SU-DHL-6 (cell line): ENCODE measurements around the gene TFAP2D.

ENCODE experiments used
- EZH2phosphoT487 ChIP-seq: fragments of 200-600 bp; sonication (generic), shearing (Covaris generic); conservative IDR thresholded peaks from 2 replicates; pipeline ENCODE4 v1.6.1; 2018; ENCODE audit warnings: mild to moderate bottlenecking, antibody characterized with exemption, low read length, moderate library complexity, mixed read lengths
- TF ChIP-seq, protein P1 (sequence below): fragments of 200-600 bp; sonication (generic); IDR thresholded peaks from one replicate; pipeline ENCODE4 v1.5.1; 2017; ENCODE audit warnings: antibody characterized with exemption, mild to moderate bottlenecking, low read length, moderate library complexity; ENCODE audit not compliant: insufficient read depth, poor library complexity, severe bottlenecking

DNA sequence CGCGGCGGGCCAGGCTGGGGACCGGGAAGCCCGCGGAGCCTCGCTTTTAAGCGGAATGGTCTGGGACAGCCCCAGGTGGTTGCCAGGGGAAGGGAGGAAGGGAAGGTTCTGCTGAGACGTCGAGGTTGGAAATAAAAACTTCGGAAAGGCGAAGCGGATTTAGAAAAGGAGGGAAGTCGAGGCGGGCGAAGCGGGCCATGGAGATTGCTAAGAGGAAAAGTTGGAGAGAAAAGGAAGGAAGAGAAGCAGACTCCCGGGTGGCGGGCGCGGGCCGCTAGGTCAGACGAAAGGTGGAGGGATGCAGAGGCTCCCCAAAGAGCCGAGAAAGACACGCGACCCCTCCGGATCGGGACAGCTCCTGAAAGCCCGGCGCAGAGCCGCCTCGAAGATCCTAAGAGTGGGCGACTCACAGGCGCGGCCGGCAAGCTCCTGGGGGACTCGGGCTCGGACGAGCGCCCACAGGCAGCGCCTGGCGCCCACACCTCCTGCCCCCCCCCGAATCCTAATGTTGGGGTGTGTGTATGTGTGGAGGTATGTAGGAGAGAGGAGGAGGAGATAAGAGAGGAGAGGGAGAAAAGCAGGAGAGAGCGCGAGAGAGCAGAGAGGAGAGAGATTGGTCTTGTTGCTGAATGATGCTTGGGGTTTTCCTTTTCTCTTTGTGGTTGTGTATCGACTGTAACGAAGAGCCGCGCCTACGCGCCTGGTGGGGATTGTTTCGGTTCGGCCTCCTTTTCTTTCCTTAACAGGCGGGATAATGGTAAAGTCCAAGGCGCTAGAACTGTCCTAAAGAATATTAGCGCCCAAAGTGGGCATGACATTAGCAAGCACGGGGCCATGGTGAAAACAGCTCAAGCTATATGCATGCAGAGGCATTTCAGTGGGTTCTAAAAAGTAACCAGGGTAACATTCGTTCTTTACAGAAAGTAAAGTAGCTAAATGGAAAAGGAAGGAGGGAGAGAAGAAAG is 106.9 kb downstream of the TFAP2D start:
- TF ChIP-seq, protein P1, sequence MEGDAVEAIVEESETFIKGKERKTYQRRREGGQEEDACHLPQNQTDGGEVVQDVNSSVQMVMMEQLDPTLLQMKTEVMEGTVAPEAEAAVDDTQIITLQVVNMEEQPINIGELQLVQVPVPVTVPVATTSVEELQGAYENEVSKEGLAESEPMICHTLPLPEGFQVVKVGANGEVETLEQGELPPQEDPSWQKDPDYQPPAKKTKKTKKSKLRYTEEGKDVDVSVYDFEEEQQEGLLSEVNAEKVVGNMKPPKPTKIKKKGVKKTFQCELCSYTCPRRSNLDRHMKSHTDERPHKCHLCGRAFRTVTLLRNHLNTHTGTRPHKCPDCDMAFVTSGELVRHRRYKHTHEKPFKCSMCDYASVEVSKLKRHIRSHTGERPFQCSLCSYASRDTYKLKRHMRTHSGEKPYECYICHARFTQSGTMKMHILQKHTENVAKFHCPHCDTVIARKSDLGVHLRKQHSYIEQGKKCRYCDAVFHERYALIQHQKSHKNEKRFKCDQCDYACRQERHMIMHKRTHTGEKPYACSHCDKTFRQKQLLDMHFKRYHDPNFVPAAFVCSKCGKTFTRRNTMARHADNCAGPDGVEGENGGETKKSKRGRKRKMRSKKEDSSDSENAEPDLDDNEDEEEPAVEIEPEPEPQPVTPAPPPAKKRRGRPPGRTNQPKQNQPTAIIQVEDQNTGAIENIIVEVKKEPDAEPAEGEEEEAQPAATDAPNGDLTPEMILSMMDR = no peak
- no peak for TF ChIP-seq EZH2phosphoT487
